HG03135 (cell line): ENCODE results near the gene CBX4.

ENCODE experiments used
- ATAC-seq: cut with Tn5 transposase; IDR thresholded peaks from one replicate; pipeline ENCODE4 v1.9.1; 2021; ENCODE audit warnings: mild to moderate bottlenecking, moderate library complexity; ENCODE audit not compliant: unreplicated experiment

Gene CBX4

GRCh38 chr17:79842656-79843473 lies 3.6 kb upstream of the CBX4 start:
- ATAC-seq: no peak

GRCh38 chr17:79842136-79842655 lies 3.0 kb upstream of the CBX4 start:
- no peak for ATAC-seq

GRCh38 chr17:79841369-79842135 lies 2.3 kb upstream of the CBX4 start:
- no peak for ATAC-seq

GRCh38 chr17:79840989-79841286 lies 1.7 kb upstream of the CBX4 start:
- ATAC-seq: no peak

- no peak for ATAC-seq
Measured at GRCh38 chr17:79840269-79840988, 1.2 kb upstream of the CBX4 start.

- peak; percentile 10 for ATAC-seq
Measured at GRCh38 chr17:79838522-79839274, 542 bp downstream of the CBX4 start.

- ATAC-seq: no peak
Measured at GRCh38 chr17:79837888-79838521, 1.2 kb downstream of the CBX4 start.

- ATAC-seq: no peak
Measured at GRCh38 chr17:79836972-79837887, 2.0 kb downstream of the CBX4 start.

GRCh38 chr17:79836510-79836971 lies 2.7 kb downstream of the CBX4 start:
- no peak for ATAC-seq

GRCh38 chr17:79835953-79836509 lies 3.2 kb downstream of the CBX4 start:
- no peak for ATAC-seq

GRCh38 chr17:79835470-79835899 lies 3.8 kb downstream of the CBX4 start:
- ATAC-seq: no peak

- ATAC-seq: no peak
Measured at GRCh38 chr17:79834565-79835469, 4.4 kb downstream of the CBX4 start.

- ATAC-seq: no peak
Measured at GRCh38 chr17:79833744-79834564, 5.3 kb downstream of the CBX4 start.

GRCh38 chr17:79833110-79833450 lies 6.2 kb downstream of the CBX4 start:
- no peak for ATAC-seq

GRCh38 chr17:79832218-79833109 lies 6.8 kb downstream of the CBX4 start:
- ATAC-seq: no peak
